ENCODE results near the gene KSR2. TPM values are rescaled to one million over a fixed set of nuclear protein-coding genes. Genes with fewer than 3 reads are reported as not detected.

KSR2 gene
- polyA plus RNA-seq, 4 donors: 0.54 to 0.99 (median 0.78) TPM

GRCh38 chr12:117718141-117718540, 250.6 kb downstream of the KSR2 start:
- no peak for DNase-seq (ENCODE audit: low read depth in 4 of 4, low spot score in 2 of 4)

- DNase-seq (ENCODE audit: low read depth in 4 of 4, low spot score in 2 of 4): no peak
Observed at GRCh38 chr12:117714203-117714602, 254.6 kb downstream of the KSR2 start.

- no peak for DNase-seq (ENCODE audit: low read depth in 4 of 4, low spot score in 2 of 4)
Observed at GRCh38 chr12:117710121-117710520, 258.7 kb downstream of the KSR2 start.

GRCh38 chr12:117707861-117708260, 260.9 kb downstream of the KSR2 start:
- DNase-seq (ENCODE audit: low read depth in 4 of 4, low spot score in 2 of 4): no peak

GRCh38 chr12:117703584-117703983, 265.2 kb downstream of the KSR2 start:
- DNase-seq (ENCODE audit: low read depth in 4 of 4, low spot score in 2 of 4): no peak

- no peak for DNase-seq (ENCODE audit: low read depth in 4 of 4, low spot score in 2 of 4)
Observed at GRCh38 chr12:117702741-117703140, 266.0 kb downstream of the KSR2 start.

GRCh38 chr12:117699575-117699974, 269.2 kb downstream of the KSR2 start:
- no peak for DNase-seq (ENCODE audit: low read depth in 4 of 4, low spot score in 2 of 4)

- DNase-seq (ENCODE audit: low read depth in 4 of 4, low spot score in 2 of 4): no peak
Observed at GRCh38 chr12:117699118-117699517, 269.7 kb downstream of the KSR2 start.

- DNase-seq (ENCODE audit: low read depth in 4 of 4, low spot score in 2 of 4): no peak
Observed at GRCh38 chr12:117695956-117696355, 272.8 kb downstream of the KSR2 start.

GRCh38 chr12:117692512-117692911, 276.3 kb downstream of the KSR2 start:
- no peak for DNase-seq (ENCODE audit: low read depth in 4 of 4, low spot score in 2 of 4)

GRCh38 chr12:117689857-117690256, 278.9 kb downstream of the KSR2 start:
- DNase-seq (ENCODE audit: low read depth in 4 of 4, low spot score in 2 of 4): no peak

GRCh38 chr12:117688446-117688845, 280.3 kb downstream of the KSR2 start:
- no peak for DNase-seq (ENCODE audit: low read depth in 4 of 4, low spot score in 2 of 4)

- no peak for DNase-seq (ENCODE audit: low read depth in 4 of 4, low spot score in 2 of 4)
Observed at GRCh38 chr12:117686911-117687377, 281.8 kb downstream of the KSR2 start.

- no peak for DNase-seq (ENCODE audit: low read depth in 4 of 4, low spot score in 2 of 4)
Observed at GRCh38 chr12:117686210-117686609, 282.6 kb downstream of the KSR2 start.

- DNase-seq (ENCODE audit: low read depth in 4 of 4, low spot score in 2 of 4): no peak
Observed at GRCh38 chr12:117685110-117685926, 283.5 kb downstream of the KSR2 start.

GRCh38 chr12:117684471-117684870, 284.3 kb downstream of the KSR2 start:
- no peak for DNase-seq (ENCODE audit: low read depth in 4 of 4, low spot score in 2 of 4)

- DNase-seq (ENCODE audit: low read depth in 4 of 4, low spot score in 2 of 4): no peak
Observed at GRCh38 chr12:117680312-117680711, 288.5 kb downstream of the KSR2 start.

GRCh38 chr12:117679776-117680175, 289.0 kb downstream of the KSR2 start:
- DNase-seq (ENCODE audit: low read depth in 4 of 4, low spot score in 2 of 4): no peak

- DNase-seq (ENCODE audit: low read depth in 4 of 4, low spot score in 2 of 4): no peak
Observed at GRCh38 chr12:117674763-117675162, 294.0 kb downstream of the KSR2 start.

- DNase-seq (ENCODE audit: low read depth in 4 of 4, low spot score in 2 of 4): no peak
Observed at GRCh38 chr12:117674313-117674712, 294.5 kb downstream of the KSR2 start.

GRCh38 chr12:117671734-117672133, 297.1 kb downstream of the KSR2 start:
- DNase-seq (ENCODE audit: low read depth in 4 of 4, low spot score in 2 of 4): no peak

- DNase-seq (ENCODE audit: low read depth in 4 of 4, low spot score in 2 of 4): no peak
Observed at GRCh38 chr12:117664169-117664568, 304.6 kb downstream of the KSR2 start.

All from left renal cortex interstitium (tissue), 4 donors.